Smooth muscle cell (in vitro differentiated cells): ENCODE results near the gene TEAD4. TPM values are rescaled to one million over a fixed set of nuclear protein-coding genes. Genes with fewer than 3 reads are reported as not detected.

ENCODE experiments used
- DNase-seq: peaks from one replicate; lab custom pipeline; 2025; ENCODE audit not compliant: unreplicated experiment; lab: John Stamatoyannopoulos, UW
- H2AFZ ChIP-seq: fragments of 200-600 bp; sonication (generic); 2 replicates; pipeline ENCODE4 v1.6.0; 2016; ENCODE audit warnings: antibody characterized with exemption, low read depth, mild to moderate bottlenecking
- H3F3A ChIP-seq: fragments of 200-600 bp; sonication (generic); 2 replicates; pipeline ENCODE4 v1.6.0; 2017; ENCODE audit warnings: antibody characterized with exemption, low read depth
- H3K27ac ChIP-seq: fragments of 200-600 bp; sonication (generic); 2 replicates; pipeline ENCODE4 v1.5.1; 2016; ENCODE audit warnings: low read depth, mild to moderate bottlenecking
- H3K27me3 ChIP-seq: fragments of 200-600 bp; sonication (generic); 2 replicates; pipeline ENCODE4 v1.6.1; 2016; ENCODE audit warnings: low read depth, mild to moderate bottlenecking
- H3K36me3 ChIP-seq: fragments of 200-600 bp; sonication (generic); 2 replicates; pipeline ENCODE4 v1.5.1; 2016; ENCODE audit warnings: low read depth
- H3K4me1 ChIP-seq: fragments of 200-600 bp; sonication (generic); 2 replicates; pipeline ENCODE4 v1.5.1; 2016; ENCODE audit warnings: low read depth
- H3K4me2 ChIP-seq: fragments of 200-600 bp; sonication (generic); 2 replicates; pipeline ENCODE4 v1.6.0; 2016; ENCODE audit warnings: mild to moderate bottlenecking
- H3K4me3 ChIP-seq: fragments of 200-600 bp; sonication (generic); 2 replicates; pipeline ENCODE4 v1.5.1; 2016; ENCODE audit warnings: mild to moderate bottlenecking
- H3K79me2 ChIP-seq: fragments of 200-600 bp; sonication (generic); 2 replicates; pipeline ENCODE4 v1.6.0; 2016; ENCODE audit warnings: low read depth, mild to moderate bottlenecking
- H3K9ac ChIP-seq: fragments of 200-600 bp; sonication (generic); 2 replicates; pipeline ENCODE4 v1.6.0; 2016; ENCODE audit warnings: low read depth
- H3K9me3 ChIP-seq: fragments of 200-600 bp; sonication (generic); replicated peaks from 2 replicates; pipeline ENCODE4 v1.5.1; 2016; ENCODE audit warnings: low read depth
- H4K20me1 ChIP-seq: fragments of 200-600 bp; sonication (generic); 2 replicates; pipeline ENCODE4 v1.6.0; 2016; ENCODE audit warnings: low read depth
- WGBS: methylation state at CpG from one replicate; pipeline ENCODE4 v1.1.7; 2016; ENCODE audit warnings: low lambda C conversion rate; 5-methylcytosine and 5-hydroxymethylcytosine counted together
- polyA plus RNA-seq: library from polyadenylated mRNA; unstranded; fragments of >200 nt; fragmentation: Nextera tagmentation; extraction: Ambion mirVana; gene quantifications from 2 replicates; pipeline ENCODE4 v1.2.1, GENCODE V29; 2016
- total RNA-seq: library from RNA; depleted of rRNA; stranded (reverse); fragments of >200 nt; gene quantifications from 2 replicates; pipeline ENCODE4 v1.2.3, GENCODE V29; 2014
- TF ChIP-seq, protein P1 (sequence below): fragments of 200-600 bp; sonication (generic); IDR thresholded peaks from 2 replicates; pipeline ENCODE4 v1.5.1; 2017; ENCODE audit warnings: borderline replicate concordance, mild to moderate bottlenecking, antibody characterized with exemption; ENCODE audit not compliant: insufficient read depth, poor library complexity, severe bottlenecking

TEAD4 gene
- total and polyA plus RNA-seq, 2 experiments from 2014 or later: 12.0 to 14.3 TPM

DNA sequence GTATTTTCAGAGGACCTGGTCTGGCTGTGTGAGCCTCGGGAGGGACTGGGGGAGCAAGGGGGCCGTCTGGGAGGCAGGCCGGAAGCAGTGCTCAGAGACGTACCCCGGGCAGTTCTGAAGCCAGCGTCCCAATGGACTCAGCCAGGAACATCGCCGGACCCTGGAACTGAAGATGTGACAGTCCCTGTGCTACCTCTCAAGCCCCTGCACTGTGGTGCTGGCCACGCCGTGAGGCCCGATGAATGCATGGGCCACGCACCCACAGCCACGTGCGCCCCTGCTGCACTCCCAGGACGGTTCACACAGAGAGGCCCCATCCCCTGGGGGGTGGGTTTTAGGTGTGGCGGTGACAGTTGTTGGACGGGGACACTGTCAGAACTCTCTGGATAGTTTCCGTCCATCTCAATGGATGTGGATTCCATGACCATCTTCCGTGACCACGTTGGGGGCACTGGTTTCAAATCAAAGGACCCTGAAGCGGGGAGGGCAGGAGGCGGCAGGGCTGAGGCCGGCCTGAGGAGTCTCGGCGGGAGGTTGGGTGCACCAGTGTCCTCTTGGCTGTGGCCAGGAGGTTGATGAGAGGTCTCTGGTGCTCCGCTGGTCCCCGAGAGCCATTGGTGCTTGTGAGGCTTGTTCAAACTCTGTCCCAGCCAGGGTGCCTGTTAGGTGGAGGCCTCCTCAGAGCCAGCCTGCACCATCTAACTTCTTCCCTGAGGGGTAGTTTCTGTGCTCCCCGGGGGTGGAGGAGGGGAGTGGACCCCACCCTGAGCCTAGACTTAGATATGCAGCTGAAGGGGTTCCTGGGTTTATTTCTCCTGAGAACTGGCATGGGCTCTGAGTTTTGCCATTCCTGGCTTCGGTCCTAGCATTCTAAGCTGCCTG lies 81.7 kb downstream of the TEAD4 start:
- no peak overlapping the region for H3K4me3 ChIP-seq
- TF ChIP-seq, protein P1, sequence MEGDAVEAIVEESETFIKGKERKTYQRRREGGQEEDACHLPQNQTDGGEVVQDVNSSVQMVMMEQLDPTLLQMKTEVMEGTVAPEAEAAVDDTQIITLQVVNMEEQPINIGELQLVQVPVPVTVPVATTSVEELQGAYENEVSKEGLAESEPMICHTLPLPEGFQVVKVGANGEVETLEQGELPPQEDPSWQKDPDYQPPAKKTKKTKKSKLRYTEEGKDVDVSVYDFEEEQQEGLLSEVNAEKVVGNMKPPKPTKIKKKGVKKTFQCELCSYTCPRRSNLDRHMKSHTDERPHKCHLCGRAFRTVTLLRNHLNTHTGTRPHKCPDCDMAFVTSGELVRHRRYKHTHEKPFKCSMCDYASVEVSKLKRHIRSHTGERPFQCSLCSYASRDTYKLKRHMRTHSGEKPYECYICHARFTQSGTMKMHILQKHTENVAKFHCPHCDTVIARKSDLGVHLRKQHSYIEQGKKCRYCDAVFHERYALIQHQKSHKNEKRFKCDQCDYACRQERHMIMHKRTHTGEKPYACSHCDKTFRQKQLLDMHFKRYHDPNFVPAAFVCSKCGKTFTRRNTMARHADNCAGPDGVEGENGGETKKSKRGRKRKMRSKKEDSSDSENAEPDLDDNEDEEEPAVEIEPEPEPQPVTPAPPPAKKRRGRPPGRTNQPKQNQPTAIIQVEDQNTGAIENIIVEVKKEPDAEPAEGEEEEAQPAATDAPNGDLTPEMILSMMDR: no peak
- no peak overlapping the region for H3K9ac ChIP-seq
- no peaks in the 10 kb centered on the region for H3K36me3 ChIP-seq
- no peaks in the 10 kb centered on the region for H4K20me1 ChIP-seq
- H2AFZ ChIP-seq: no peak overlapping the region
- peaks cover 2% of the 10 kb centered on the region for H3K4me1 ChIP-seq
- DNase-seq: no peak
- H3K9me3 ChIP-seq: no peaks in the 10 kb centered on the region
- no peaks in the 10 kb centered on the region for H3K79me2 ChIP-seq
- no peak overlapping the region for H3K4me2 ChIP-seq
- H3K27me3 ChIP-seq: no peaks in the 10 kb centered on the region
- H3K27ac ChIP-seq: no peak overlapping the region
- no peaks in the 10 kb centered on the region for H3F3A ChIP-seq
- WGBS: 94% methylated on average over 29 of the region's 29 CpGs

DNA sequence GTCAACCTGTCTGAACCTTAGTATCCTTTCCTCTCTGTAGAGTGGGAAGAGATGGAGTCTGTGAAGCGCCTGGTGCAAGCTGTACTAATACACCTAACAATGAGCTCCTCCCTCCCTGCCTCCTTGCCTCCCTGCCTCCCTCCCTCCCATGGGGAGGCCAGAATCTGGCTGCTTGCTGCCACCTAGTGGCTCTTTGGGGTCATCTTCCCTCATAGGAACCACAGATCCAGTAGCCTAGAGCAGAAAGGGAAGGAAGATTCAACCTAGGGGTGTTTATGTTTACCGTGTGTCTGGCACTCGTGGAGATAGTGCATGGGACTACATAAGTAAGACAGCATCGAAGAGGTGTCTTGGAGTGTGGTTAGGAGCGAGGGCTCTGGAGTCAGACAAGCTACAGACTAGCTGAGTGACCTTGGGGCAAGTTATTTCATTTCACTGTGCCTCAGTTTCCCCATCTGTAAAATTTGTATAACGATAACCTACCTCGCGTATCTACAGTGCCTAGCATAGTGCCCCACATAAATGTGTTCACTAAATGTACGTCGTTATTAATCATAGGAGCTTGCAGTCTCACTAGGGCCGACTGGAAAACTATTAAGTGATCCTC lies 82.5 kb downstream of the TEAD4 start:
- no peaks in the 10 kb centered on the region for H3K27me3 ChIP-seq
- H4K20me1 ChIP-seq: no peaks in the 10 kb centered on the region
- 74% methylated on average over 11 of the region's 11 CpGs for WGBS
- H3K9me3 ChIP-seq: no peaks in the 10 kb centered on the region
- no peaks in the 10 kb centered on the region for H3F3A ChIP-seq
- no peaks in the 10 kb centered on the region for H3K36me3 ChIP-seq
- no peak overlapping the region for H2AFZ ChIP-seq
- H3K27ac ChIP-seq: no peak overlapping the region
- TF ChIP-seq, protein P1: peak; percentile 66
- H3K4me2 ChIP-seq: no peak overlapping the region
- no peaks in the 10 kb centered on the region for H3K4me1 ChIP-seq
- no peak overlapping the region for H3K4me3 ChIP-seq
- no peak overlapping the region for H3K9ac ChIP-seq
- no peaks in the 10 kb centered on the region for H3K79me2 ChIP-seq
- DNase-seq: no peak

DNA sequence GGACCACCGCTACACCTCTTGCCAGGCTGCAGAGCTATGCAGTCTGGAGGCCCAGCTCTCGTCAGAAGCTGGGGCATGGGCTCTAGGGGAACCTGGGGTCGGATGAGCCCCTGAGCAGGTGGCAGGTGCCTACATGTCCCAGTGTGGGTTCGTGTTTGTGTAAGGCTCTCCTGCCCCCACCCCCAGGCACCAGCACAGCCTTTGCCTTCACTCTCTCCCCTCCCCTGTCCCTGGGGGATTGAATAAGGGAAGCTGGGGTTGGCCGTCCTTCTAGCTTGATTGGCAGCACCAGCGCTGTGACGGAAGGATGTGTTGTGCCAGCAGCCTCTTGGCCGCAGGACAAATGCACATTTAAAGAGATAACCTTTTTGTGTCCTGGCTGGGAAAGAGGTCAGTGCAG lies 83.2 kb downstream of the TEAD4 start:
- Histone ChIP-seq H3K36me3 (no peaks in the 10 kb centered on the region), H3K27ac (no peak overlapping the region), H3K4me3 (no peak overlapping the region), H3K4me2 (no peak overlapping the region), H3K27me3 (no peaks in the 10 kb centered on the region), H3K79me2 (no peaks in the 10 kb centered on the region), H4K20me1 (no peaks in the 10 kb centered on the region), H3K9ac (no peak overlapping the region), H3F3A (no peaks in the 10 kb centered on the region), H2AFZ (no peak overlapping the region), H3K9me3 (no peaks in the 10 kb centered on the region), H3K4me1 (no peaks in the 10 kb centered on the region)
- DNase-seq: no peak
- WGBS: 93% methylated on average over 8 of the region's 8 CpGs
- TF ChIP-seq, protein P1: no peak

DNA sequence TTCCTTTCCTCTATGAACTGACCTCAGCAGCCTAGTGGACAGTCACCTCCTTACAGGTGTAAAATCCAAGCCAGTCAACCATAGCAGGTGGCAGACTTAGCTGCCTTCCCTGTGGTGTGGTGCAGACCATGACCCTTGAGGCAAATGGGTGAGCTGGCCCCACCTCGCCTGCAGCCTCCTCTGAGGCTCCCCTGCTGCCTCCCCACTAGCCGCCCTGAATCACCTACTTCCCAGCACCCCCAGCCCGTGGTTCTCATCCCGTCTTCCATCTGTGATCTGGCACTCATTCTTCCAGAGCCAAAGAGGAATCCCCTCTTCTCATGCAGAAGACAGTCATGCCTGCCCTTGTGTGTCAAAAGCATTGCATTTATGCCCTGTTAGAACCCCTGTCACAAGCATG lies 83.6 kb downstream of the TEAD4 start:
- Histone ChIP-seq H3K27me3 (no peaks in the 10 kb centered on the region), H3K9ac (no peak overlapping the region), H3K27ac (no peak overlapping the region), H3K79me2 (no peaks in the 10 kb centered on the region), H2AFZ (no peak overlapping the region), H3F3A (no peaks in the 10 kb centered on the region), H3K9me3 (no peaks in the 10 kb centered on the region), H3K4me3 (no peak overlapping the region), H3K4me1 (no peaks in the 10 kb centered on the region), H3K4me2 (no peak overlapping the region), H4K20me1 (no peaks in the 10 kb centered on the region), H3K36me3 (no peaks in the 10 kb centered on the region)
- TF ChIP-seq, protein P1: no peak
- WGBS: 93% methylated on average over 4 of the region's 4 CpGs
- DNase-seq: no peak
